GM19468 (cell line): ENCODE results near the gene HPS5.
A peak's percentile ranks its signal among the peaks of the same experiment; 100 is the strongest.

Source experiments
- ATAC-seq: cut with Tn5 transposase; IDR thresholded peaks from one replicate; pipeline ENCODE4 v1.9.1; 2021; ENCODE audit warnings: mild to moderate bottlenecking, moderate library complexity, moderate number of reproducible peaks; ENCODE audit not compliant: unreplicated experiment; ENCODE audit errors: extremely low read depth

Gene HPS5

GRCh38 chr11:18243783-18244362, 78.1 kb downstream of the HPS5 start:
- no peak for ATAC-seq

- ATAC-seq, result no peak
Observed at GRCh38 chr11:18239655-18240054, 82.3 kb downstream of the HPS5 start.

DNA sequence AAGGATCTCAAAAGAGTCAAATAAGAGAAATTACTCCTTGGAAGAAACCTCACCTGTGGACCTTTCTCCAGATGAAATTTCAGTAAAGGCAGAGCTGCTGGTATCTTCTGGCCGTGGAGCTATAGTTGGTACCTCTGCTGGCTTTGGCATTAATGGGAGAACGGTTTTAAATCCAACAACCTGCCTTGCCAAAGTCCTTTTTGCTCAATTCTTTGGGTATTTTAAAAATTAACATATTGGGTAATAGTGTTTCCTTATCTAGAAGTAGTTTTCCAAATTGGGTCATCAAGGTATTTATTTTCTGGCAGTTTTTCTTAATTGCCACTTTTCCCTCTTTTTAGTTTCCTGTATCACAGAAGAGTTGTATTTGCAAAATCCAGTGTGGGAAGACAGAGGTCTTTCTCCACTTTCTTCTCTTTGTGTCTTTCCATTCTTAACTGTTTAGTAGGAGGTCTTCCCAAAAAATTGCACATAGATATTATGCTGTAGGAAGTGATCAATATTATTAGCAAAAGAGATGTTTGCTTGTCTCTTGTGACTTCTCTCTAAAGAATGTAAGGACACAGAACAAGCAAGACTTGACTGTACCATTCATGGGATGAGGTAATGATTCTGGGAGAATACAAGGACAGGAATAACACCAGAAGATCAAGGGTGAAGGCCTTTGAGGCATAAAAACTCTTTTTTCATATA, 85.1 kb downstream of the HPS5 start, which contains the start of gene SAA4:
TSS of gene SAA4 (minus strand) at position 139 of the 693 bp plus-strand sequence. CDS start 876 bp downstream, outside the sequence.
- ATAC-seq, result no peak

GRCh38 chr11:18235394-18236334, 86.3 kb downstream of the HPS5 start:
- no peak for ATAC-seq

DNA sequence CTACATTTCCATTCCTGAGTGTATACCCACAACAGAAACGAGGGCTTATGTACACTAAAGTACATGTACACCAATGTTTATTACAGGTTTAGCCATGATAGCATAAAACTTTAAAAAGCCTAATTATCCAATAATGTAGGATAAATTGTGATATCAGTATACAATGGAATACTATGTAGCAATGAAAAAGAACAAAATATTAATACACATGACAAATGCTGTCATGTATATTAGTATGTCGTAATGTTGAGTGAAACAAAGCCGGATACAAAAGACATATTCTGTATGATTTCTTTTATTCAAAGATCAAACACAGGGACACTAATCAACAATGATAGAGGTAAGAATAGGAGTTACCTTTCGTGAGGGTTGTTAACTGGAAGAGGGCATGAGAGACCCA, 88.0 kb downstream of the HPS5 start:
- no peak for ATAC-seq

DNA sequence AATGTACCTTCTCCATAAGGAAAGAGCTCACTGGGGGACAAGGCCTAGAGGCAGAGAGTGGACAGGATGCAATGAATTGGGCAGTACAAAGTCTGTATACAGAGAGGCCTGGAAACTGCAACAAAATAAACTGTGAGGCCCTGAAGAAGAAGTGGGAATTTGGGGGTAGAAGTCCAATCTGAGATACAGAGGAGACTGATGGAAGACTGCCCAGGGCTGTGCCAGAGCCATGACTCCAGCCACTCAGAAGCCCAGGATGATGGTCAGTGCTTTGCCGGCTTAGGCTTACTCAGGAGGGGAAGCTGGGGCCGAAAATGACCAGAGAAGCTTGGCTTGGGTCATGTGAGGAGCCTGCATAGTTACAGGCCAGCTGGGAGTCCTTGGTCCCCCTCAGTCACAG, 91.1 kb downstream of the HPS5 start:
- no peak for ATAC-seq

- peak; percentile 95 for ATAC-seq
Observed at GRCh38 chr11:18229501-18229900, 92.4 kb downstream of the HPS5 start.
